Tibial artery (tissue), 4 donors: ENCODE measurements around the gene TMC2.

ENCODE experiments used
- DNase-seq, 2 donors: peaks; one replicate each; pipeline ENCODE4 v3.0.0-alpha.2; 2019
- H3K27ac ChIP-seq, 2 donors: fragments of 200-600 bp; sonication (generic) in 1 of 2; 1 replicate in 1 of 2; 2 replicates in 1 of 2; pipeline ENCODE4 v1.5.1; 2018 to 2019; ENCODE audit warnings: mild to moderate bottlenecking in 1 of 2
- H3K27me3 ChIP-seq, 2 donors: fragments of 200-600 bp; sonication (generic) in 1 of 2; one replicate each; pipeline versions ENCODE4 v1.5.1 to v1.6.0; 2016 to 2019
- H3K36me3 ChIP-seq, 3 donors: fragments of 200-600 bp; sonication (generic) in 2 of 3; one replicate each; pipeline ENCODE4 v1.5.1; 2016 to 2019; ENCODE audit warnings: mild to moderate bottlenecking in 2 of 3
- H3K4me1 ChIP-seq, 4 donors: fragments of 200-600 bp; sonication (generic) in 2 of 4; 1 replicate in 3 of 4; 2 replicates in 1 of 4; pipeline ENCODE4 v1.5.1; 2016 to 2019
- H3K4me3 ChIP-seq, 2 donors: fragments of 200-600 bp; sonication (generic) in 1 of 2; 1 replicate in 1 of 2; 2 replicates in 1 of 2; pipeline ENCODE4 v1.5.1; 2018 to 2019; ENCODE audit warnings: mild to moderate bottlenecking in 2 of 2
- H3K9me3 ChIP-seq, 3 donors: fragments of 200-600 bp; sonication (generic) in 1 of 3; one replicate each; pipeline ENCODE4 v1.5.1; 2016 to 2019
- intact Hi-C: fragments of 100-400 bp; cut with DNase I; formaldehyde crosslinking; loops from one replicate; pipeline ENCODE4 v1.15.0; 2023; ENCODE audit warnings: low total_unique reads
- TF ChIP-seq, protein P1 (sequence below), 2 experiments: fragments of 200-600 bp in 1 of 2; fragments of 450-650 bp in 1 of 2; IDR thresholded peaks; one replicate each; pipeline ENCODE4 v1.5.1; 2017 to 2019; ENCODE audit warnings: antibody characterized with exemption in 2 of 2, mild to moderate bottlenecking in 1 of 2, moderate library complexity in 1 of 2

The TMC2 gene

GRCh38 chr20:2558581-2559278, 22.4 kb downstream of the TMC2 start:
- no peak overlapping the region for H3K27ac ChIP-seq
- peaks cover 0 to 50% of the 10 kb centered on the region in 2 donors for H3K27me3 ChIP-seq
- H3K36me3 ChIP-seq = no peaks in the 10 kb centered on the region
- DNase-seq = no peak
- H3K4me1 ChIP-seq = peaks cover 0 to 10% (median 4%) of the 10 kb centered on the region in 4 donors
- H3K4me3 ChIP-seq = peak overlapping the region in 1 of 2 donors; percentile 9
- intact Hi-C loops = no loop called here
- no peaks in the 10 kb centered on the region for H3K9me3 ChIP-seq
- TF ChIP-seq, protein P1, sequence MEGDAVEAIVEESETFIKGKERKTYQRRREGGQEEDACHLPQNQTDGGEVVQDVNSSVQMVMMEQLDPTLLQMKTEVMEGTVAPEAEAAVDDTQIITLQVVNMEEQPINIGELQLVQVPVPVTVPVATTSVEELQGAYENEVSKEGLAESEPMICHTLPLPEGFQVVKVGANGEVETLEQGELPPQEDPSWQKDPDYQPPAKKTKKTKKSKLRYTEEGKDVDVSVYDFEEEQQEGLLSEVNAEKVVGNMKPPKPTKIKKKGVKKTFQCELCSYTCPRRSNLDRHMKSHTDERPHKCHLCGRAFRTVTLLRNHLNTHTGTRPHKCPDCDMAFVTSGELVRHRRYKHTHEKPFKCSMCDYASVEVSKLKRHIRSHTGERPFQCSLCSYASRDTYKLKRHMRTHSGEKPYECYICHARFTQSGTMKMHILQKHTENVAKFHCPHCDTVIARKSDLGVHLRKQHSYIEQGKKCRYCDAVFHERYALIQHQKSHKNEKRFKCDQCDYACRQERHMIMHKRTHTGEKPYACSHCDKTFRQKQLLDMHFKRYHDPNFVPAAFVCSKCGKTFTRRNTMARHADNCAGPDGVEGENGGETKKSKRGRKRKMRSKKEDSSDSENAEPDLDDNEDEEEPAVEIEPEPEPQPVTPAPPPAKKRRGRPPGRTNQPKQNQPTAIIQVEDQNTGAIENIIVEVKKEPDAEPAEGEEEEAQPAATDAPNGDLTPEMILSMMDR (IDR thresholded peaks at IDR 0.05) = no peak

DNA sequence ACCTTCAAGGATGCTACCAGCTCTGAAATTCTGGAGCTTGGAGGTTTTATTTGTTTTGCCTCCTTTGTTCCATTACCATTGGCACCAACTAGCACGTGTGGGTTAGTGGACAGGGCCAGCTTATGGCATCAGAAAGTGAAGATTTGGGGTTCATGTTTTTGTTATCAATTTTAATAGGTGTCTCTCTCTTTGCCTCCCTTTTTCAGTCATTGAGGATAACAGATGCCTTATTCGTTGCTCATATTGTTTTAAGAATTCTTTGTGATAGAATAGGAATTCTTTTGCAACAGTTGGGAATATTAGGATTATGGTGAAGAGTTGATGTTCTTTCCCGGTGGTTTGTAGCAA, 22.9 kb downstream of the TMC2 start:
- Histone ChIP-seq H3K9me3 (no peaks in the 10 kb centered on the region), H3K36me3 (no peaks in the 10 kb centered on the region), H3K27me3 (peaks cover 0 to 50% of the 10 kb centered on the region in 2 donors), H3K4me1 (peaks cover 0 to 10% (median 4%) of the 10 kb centered on the region in 4 donors), H3K27ac (no peak overlapping the region), H3K4me3 (no peak overlapping the region)
- TF ChIP-seq, protein P1 (IDR thresholded peaks at IDR 0.05) = no peak
- no peak for DNase-seq
- intact Hi-C loops = no loop called here

- intact Hi-C loops = no loop called here
- DNase-seq = no peak
These were observed 23.3 kb downstream of the TMC2 start for GRCh38 chr20:2559651-2560050.

DNA sequence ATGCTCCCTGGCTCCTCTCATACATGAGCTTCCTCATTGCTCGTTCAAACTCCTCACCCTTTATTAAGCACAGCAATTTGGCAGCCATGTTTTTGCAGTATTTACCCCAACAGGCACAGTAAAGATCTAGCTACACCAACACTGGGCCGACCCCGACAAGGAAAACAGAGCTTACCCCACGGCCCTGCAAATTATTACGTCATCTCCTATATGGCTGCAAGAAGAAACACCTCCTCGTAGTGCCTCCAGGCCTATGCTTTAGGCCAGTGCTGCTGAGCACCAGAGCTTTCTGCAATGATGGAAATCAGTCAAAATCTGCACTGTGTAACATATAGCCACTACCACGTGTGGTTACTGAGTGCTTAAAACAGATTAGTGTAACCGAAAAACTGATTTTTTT, 26.7 kb downstream of the TMC2 start:
- H3K4me3 ChIP-seq = no peak overlapping the region
- intact Hi-C loops = no loop called here
- TF ChIP-seq, protein P1 (IDR thresholded peaks at IDR 0.05) = no peak

More at GRCh38 chr20:2559651-2560050, 23.3 kb downstream of the TMC2 start:
- Histone ChIP-seq H3K4me3 (no peak overlapping the region), H3K9me3 (no peaks in the 10 kb centered on the region), H3K27ac (no peak overlapping the region), H3K27me3 (peaks cover 0 to 50% of the 10 kb centered on the region in 2 donors), H3K4me1 (peaks cover 0 to 10% (median 4%) of the 10 kb centered on the region in 4 donors), H3K36me3 (no peaks in the 10 kb centered on the region)
- TF ChIP-seq, protein P1 (IDR thresholded peaks at IDR 0.05) = no peak

DNA sequence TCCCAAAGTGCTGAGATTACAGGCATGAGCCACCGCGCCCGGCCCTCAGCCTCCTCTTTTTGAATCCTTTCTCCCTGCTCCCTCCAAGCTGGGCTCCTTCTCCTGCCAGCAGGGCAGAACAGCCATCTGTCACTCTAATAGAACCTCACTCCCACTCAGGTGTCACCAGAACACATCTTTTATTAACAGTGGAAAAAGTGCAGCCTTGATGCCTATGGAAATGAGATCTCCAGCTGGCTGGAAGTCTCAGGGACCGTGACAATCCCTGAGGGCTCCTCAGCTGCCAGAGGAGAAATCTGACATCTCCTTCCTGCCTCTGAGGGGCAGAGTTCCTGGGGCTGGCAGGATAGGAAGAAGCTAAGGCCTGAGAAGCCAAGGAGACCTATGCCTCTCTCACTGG, 28.0 kb downstream of the TMC2 start:
- H3K36me3 ChIP-seq = no peaks in the 10 kb centered on the region
- intact Hi-C loops = no loop called here
- no peaks in the 10 kb centered on the region for H3K9me3 ChIP-seq
- no peak for DNase-seq
- peaks cover 0 to 31% of the 10 kb centered on the region in 2 donors for H3K27me3 ChIP-seq
- H3K4me1 ChIP-seq = no peaks in the 10 kb centered on the region
- TF ChIP-seq, protein P1 (IDR thresholded peaks at IDR 0.05) = no peak
- H3K4me3 ChIP-seq = no peak overlapping the region
- H3K27ac ChIP-seq = no peak overlapping the region

More for the DNA sequence above, 26.7 kb downstream of the TMC2 start:
- no peak overlapping the region for H3K27ac ChIP-seq
- no peaks in the 10 kb centered on the region for H3K36me3 ChIP-seq
- DNase-seq = no peak
- H3K4me1 ChIP-seq = peaks cover 0 to 10% (median 4%) of the 10 kb centered on the region in 4 donors
- H3K27me3 ChIP-seq = peaks cover 0 to 44% of the 10 kb centered on the region in 2 donors
- no peaks in the 10 kb centered on the region for H3K9me3 ChIP-seq
